Karpas-422 (cell line): Measurements from ENCODE around the gene CACYBP. TPM values are rescaled to one million over a fixed set of nuclear protein-coding genes. Genes with fewer than 3 reads are reported as not detected.

Experiments
- DNase-seq: peaks from one replicate; pipeline ENCODE4 v3.0.0-alpha.2; 2015
- H2AFZ ChIP-seq: fragments of 200-600 bp; sonication (generic); 2 replicates; pipeline ENCODE4 v1.6.1; 2014; ENCODE audit warnings: antibody characterized with exemption, low read length, mixed read lengths
- H3K27ac ChIP-seq: fragments of 200-600 bp; sonication (generic); 2 replicates; pipeline ENCODE4 v1.5.1; 2014; ENCODE audit warnings: mild to moderate bottlenecking, low read length, moderate library complexity
- H3K27me3 ChIP-seq: fragments of 200-600 bp; sonication (generic); 2 replicates; pipeline ENCODE4 v1.6.1; 2014; ENCODE audit warnings: low read length, mixed read lengths
- H3K36me3 ChIP-seq: fragments of 200-600 bp; sonication (generic); 2 replicates; pipeline ENCODE4 v1.6.1; 2014; ENCODE audit warnings: low read length, mixed read lengths; ENCODE audit not compliant: insufficient read depth
- H3K4me1 ChIP-seq: fragments of 200-600 bp; sonication (generic); 2 replicates; pipeline ENCODE4 v1.6.1; 2014; ENCODE audit warnings: mild to moderate bottlenecking, low read length, mixed read lengths
- H3K4me2 ChIP-seq: fragments of 200-600 bp; sonication (generic); 2 replicates; pipeline ENCODE4 v1.6.1; 2014; ENCODE audit warnings: low read length, low read depth, mild to moderate bottlenecking; ENCODE audit not compliant: poor library complexity, severe bottlenecking
- H3K4me3 ChIP-seq: fragments of 200-600 bp; sonication (generic); 2 replicates; pipeline ENCODE4 v1.5.1; 2014; ENCODE audit warnings: mild to moderate bottlenecking, antibody characterized with exemption, low read length, mixed read lengths
- H3K79me2 ChIP-seq: fragments of 200-600 bp; sonication (generic); 2 replicates; pipeline ENCODE4 v1.6.1; 2014; ENCODE audit warnings: mild to moderate bottlenecking, low read length, mixed read lengths
- H3K9ac ChIP-seq: fragments of 200-600 bp; sonication (generic); 2 replicates; pipeline ENCODE4 v1.6.0; 2014; ENCODE audit warnings: low read length
- H3K9me2 ChIP-seq: fragments of 200-600 bp; sonication (generic), shearing (Covaris generic); replicated peaks from 2 replicates; pipeline ENCODE4 v1.6.0; 2014; ENCODE audit warnings: mild to moderate bottlenecking, low read length, moderate library complexity; ENCODE audit not compliant: insufficient read depth
- H3K9me3 ChIP-seq: fragments of 300-700, 200-600 bp; sonication (generic); 2 replicates; pipeline ENCODE4 v1.6.1; 2014; ENCODE audit warnings: low read length, mixed read lengths
- H4K20me1 ChIP-seq: fragments of 200-600 bp; sonication (generic); 2 replicates; pipeline ENCODE4 v1.6.1; 2014; ENCODE audit warnings: mild to moderate bottlenecking, antibody characterized with exemption, low read length, low read depth; ENCODE audit not compliant: insufficient read depth
- total RNA-seq: library from RNA; depleted of rRNA; stranded (reverse); fragments of >200 nt; shearing (Covaris generic); gene quantifications from 2 replicates; pipeline ENCODE4 v1.2.3, GENCODE V29; 2014; ENCODE audit warnings: low replicate concordance; rRNA removed

The CACYBP gene
- total RNA-seq = 93.4 and 188 TPM in 2 replicates

DNA sequence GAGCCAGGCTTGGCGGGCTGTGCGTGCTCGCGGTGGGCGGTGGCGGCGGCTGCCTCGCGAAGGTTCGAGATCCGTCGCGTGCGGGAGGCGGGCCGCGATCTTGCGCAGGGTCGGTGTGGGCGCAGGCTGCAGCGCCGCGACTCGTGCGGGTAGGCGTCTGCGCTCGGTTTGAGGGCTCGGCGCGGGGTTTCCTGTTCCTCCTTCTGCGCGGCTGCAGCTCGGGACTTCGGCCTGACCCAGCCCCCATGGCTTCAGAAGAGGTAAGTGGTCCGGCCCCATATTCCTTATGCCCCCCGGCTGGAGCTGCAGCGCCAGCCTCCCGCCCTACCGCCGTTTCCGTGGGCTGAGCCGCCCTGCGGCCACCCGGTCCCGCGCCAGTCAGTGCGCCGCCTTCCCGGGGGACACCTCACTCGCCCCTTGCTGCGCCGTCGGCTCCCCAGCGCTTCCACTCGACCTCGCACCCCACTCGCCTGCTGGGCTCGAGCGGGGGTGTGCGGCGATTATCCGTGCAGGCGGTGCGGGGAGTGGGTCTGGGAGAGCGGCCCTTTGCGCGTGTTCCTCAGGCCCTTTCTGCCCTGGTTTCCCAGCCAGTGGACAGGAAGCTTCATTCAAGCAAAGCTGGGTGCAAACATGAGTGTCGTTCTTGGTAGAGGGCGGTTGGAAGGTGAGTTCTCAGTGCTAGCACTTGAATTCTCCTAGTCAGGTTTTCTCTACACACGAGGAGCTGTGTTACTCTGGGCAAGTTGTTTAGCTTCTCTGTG, at the start of gene CACYBP:
Gene CACYBP, plus strand, starts transcription at position 12 of the 761 bp plus-strand sequence. Its CDS starts 234 bp downstream, at position 246.
- H3K9me3 ChIP-seq = no peaks in the 10 kb centered on the region
- H4K20me1 ChIP-seq = peaks cover 24% of the 10 kb centered on the region
- H3K27ac ChIP-seq = peak within 1 kb of the TSS; percentile 90
- H3K36me3 ChIP-seq = no peaks in the 10 kb centered on the region; the same call in 1 of the 2 replicates
- H3K79me2 ChIP-seq = peaks cover 57% of the 10 kb centered on the region
- peaks cover 43% of the 10 kb centered on the region for H3K4me1 ChIP-seq
- H3K4me3 ChIP-seq = peak within 1 kb of the TSS; percentile 96
- peak within 1 kb of the TSS; percentile 92 for H3K4me2 ChIP-seq
- no peaks in the 10 kb centered on the region for H3K27me3 ChIP-seq
- H3K9ac ChIP-seq = peak within 1 kb of the TSS; percentile 94
- no peak for DNase-seq
- H2AFZ ChIP-seq = peak within 1 kb of the TSS; percentile 68; the same call in 1 of the 2 replicates
- H3K9me2 ChIP-seq = no peaks in the 10 kb centered on the region

DNA sequence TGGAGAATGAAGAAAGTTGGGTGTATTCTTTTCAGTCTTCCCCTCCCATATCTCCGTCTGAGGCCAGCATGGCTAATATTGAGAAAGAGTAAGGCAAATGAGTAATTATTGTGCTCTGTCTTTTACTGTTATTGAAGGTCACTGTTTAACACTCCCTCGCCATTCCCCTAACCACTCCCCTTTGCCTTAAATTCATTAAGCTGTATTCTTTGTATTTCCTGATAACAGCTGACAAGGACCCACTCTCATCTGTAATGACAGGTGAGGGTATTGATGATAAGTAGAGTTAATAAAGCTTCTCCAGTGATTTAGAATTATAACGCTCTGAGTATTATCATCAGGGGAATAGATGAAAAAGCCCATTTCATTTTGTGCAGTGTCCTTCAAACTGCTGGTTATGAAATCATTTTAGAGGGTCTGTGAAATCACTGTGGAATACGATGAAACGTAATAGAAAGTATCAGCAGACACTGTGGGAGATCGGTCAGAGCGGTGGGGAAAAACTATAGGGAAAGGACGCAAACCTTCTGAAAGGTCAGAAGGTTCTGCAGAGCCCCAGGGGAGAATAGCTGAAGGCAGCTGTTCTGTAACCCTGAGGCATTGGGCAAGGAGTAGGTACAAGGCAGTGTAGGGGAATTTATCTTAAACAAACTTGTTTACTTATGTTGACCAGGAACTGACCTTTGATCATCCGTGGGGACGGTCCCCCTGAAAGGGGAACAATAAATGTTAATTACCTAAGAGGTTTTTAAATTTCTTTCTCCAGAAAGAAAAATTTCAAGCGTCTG, 46.3 kb upstream of the CACYBP start:
- Histone ChIP-seq H3K27ac (peak overlapping the region; percentile 90), H3K4me1 (peaks cover 58% of the 10 kb centered on the region), H2AFZ (peak overlapping the region; percentile 93), H4K20me1 (no peaks in the 10 kb centered on the region), H3K9ac (peak overlapping the region; percentile 54), H3K4me3 (peak overlapping the region; percentile 58), H3K27me3 (no peaks in the 10 kb centered on the region), H3K9me3 (no peaks in the 10 kb centered on the region), H3K36me3 (no peaks in the 10 kb centered on the region), H3K9me2 (no peaks in the 10 kb centered on the region), H3K79me2 (no peaks in the 10 kb centered on the region), H3K4me2 (peak overlapping the region; percentile 93)
- DNase-seq = peak; percentile 47

DNA sequence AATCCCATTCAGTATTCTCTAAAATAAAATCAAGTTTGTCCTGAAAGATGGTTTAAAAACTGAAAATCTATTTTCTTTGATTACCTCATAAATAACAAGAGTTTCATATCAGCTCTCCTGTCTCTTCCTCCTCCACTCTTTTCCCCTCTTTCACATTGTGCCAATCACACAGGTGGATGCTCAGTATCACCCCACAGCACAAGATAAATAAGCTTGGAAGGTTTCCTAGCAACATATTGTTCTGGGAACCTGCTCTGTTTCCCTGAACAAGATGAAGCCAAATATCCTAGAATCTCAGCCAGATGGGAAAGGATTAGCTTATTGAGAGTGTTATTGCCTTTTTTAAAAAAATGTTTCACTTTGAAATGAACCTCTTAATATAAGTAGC, 45.7 kb upstream of the CACYBP start:
- H3K4me2 ChIP-seq = peak overlapping the region; percentile 93
- peak overlapping the region; percentile 90 for H3K27ac ChIP-seq
- no peak for DNase-seq
- H3K9me3 ChIP-seq = no peaks in the 10 kb centered on the region
- H3K79me2 ChIP-seq = no peaks in the 10 kb centered on the region
- 0 out of 2 replicates have a peak overlapping the region, but pooled peaks have one; percentile 93 for H2AFZ ChIP-seq
- no peaks in the 10 kb centered on the region for H3K36me3 ChIP-seq
- no peaks in the 10 kb centered on the region for H4K20me1 ChIP-seq
- no peaks in the 10 kb centered on the region for H3K27me3 ChIP-seq
- no peaks in the 10 kb centered on the region for H3K9me2 ChIP-seq
- H3K4me3 ChIP-seq = peak overlapping the region; percentile 58
- H3K4me1 ChIP-seq = peaks cover 56% of the 10 kb centered on the region
- H3K9ac ChIP-seq = peak overlapping the region; percentile 54

DNA sequence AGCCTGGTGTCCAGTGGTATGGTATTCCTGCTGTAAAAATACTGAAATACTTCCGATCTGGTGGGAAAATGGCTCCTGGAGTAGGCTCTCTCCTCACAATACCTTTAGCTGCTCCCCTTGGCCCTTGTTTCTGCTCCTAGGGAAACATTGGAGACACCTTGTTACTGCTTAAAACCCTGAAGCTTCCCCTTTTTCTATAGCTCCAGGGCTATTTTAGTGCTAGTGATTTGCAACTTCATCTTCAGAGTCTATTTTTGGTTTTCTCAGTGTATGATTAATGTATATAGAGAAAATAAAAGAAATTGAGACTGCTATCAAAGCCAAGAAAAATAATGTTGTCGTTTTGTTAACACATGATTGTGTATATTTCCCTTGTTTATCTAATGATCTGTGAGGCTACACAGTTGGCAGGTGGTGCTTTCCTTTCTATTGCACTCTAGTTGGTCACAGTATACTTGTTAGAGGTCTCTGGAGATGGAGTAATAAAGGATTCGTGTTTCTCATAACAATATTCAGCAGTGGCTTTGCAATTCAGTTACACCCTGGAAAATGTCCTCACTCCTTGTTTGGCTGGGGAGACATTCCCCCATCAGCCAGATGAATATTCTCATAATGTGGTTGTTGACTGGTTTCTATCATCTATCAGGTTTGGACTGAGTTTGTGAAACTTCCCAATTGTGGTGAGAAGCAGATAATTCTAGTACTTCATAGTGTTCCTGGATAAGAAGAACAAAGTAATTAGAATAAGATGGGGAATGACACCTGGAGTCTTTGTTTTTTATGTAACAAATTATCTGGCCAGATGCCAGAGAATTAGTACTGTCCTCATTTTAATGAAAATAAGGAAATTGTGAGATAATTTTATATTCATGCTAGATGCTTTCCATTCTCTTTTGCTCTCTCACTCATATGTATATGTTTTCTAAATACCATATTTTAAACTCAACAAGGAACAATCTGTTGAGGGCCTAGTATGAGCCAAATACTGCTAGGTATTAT, 44.8 kb upstream of the CACYBP start:
- H3K4me3 ChIP-seq = peak overlapping the region; percentile 58
- H3K9me3 ChIP-seq = no peaks in the 10 kb centered on the region
- peak overlapping the region; percentile 90 for H3K27ac ChIP-seq
- H3K36me3 ChIP-seq = no peaks in the 10 kb centered on the region
- peak overlapping the region; percentile 54 for H3K9ac ChIP-seq
- H3K79me2 ChIP-seq = no peaks in the 10 kb centered on the region
- peak overlapping the region; percentile 93 for H3K4me2 ChIP-seq
- no peaks in the 10 kb centered on the region for H4K20me1 ChIP-seq
- DNase-seq = peak; percentile 79
- H3K27me3 ChIP-seq = no peaks in the 10 kb centered on the region
- H3K9me2 ChIP-seq = no peaks in the 10 kb centered on the region
- 0 out of 2 replicates have a peak overlapping the region, but pooled peaks have one; percentile 1 for H2AFZ ChIP-seq
- H3K4me1 ChIP-seq = peaks cover 55% of the 10 kb centered on the region

- Histone ChIP-seq H3K36me3 (no peaks in the 10 kb centered on the region), H3K79me2 (no peaks in the 10 kb centered on the region), H3K9me3 (no peaks in the 10 kb centered on the region), H3K9ac (no peak overlapping the region), H3K4me1 (peaks cover 55% of the 10 kb centered on the region), H2AFZ (no peak overlapping the region), H4K20me1 (no peaks in the 10 kb centered on the region), H3K4me2 (no peak overlapping the region), H3K27ac (peak overlapping the region; percentile 90; the same call in 1 of the 2 replicates), H3K27me3 (no peaks in the 10 kb centered on the region), H3K9me2 (no peaks in the 10 kb centered on the region), H3K4me3 (no peak overlapping the region)
- no peak for DNase-seq
Measured at GRCh38 chr1:174956086-174956485, 43.7 kb upstream of the CACYBP start.

GRCh38 chr1:174956976-174957375, 42.8 kb upstream of the CACYBP start:
- H3K9me2 ChIP-seq = no peaks in the 10 kb centered on the region

GRCh38 chr1:174957829-174958228, 41.9 kb upstream of the CACYBP start:
- H4K20me1 ChIP-seq = no peaks in the 10 kb centered on the region
- H3K36me3 ChIP-seq = no peaks in the 10 kb centered on the region
- H3K4me1 ChIP-seq = peaks cover 51% of the 10 kb centered on the region
- H3K27me3 ChIP-seq = no peaks in the 10 kb centered on the region
- peak overlapping the region; percentile 38 for H3K4me2 ChIP-seq
- no peaks in the 10 kb centered on the region for H3K9me3 ChIP-seq
- no peak overlapping the region for H3K4me3 ChIP-seq
- no peak overlapping the region for H2AFZ ChIP-seq
- no peaks in the 10 kb centered on the region for H3K9me2 ChIP-seq
- no peak for DNase-seq
- no peak overlapping the region for H3K27ac ChIP-seq
- H3K79me2 ChIP-seq = no peaks in the 10 kb centered on the region
- H3K9ac ChIP-seq = no peak overlapping the region

More at GRCh38 chr1:174956976-174957375, 42.8 kb upstream of the CACYBP start:
- Histone ChIP-seq H3K4me3 (no peak overlapping the region), H3K9me3 (no peaks in the 10 kb centered on the region), H3K4me2 (peak overlapping the region; percentile 38), H3K27me3 (no peaks in the 10 kb centered on the region), H4K20me1 (no peaks in the 10 kb centered on the region), H2AFZ (peak overlapping the region; percentile 20; the same call in 1 of the 2 replicates), H3K4me1 (peaks cover 55% of the 10 kb centered on the region), H3K79me2 (no peaks in the 10 kb centered on the region), H3K27ac (peak overlapping the region; percentile 24; the same call in 1 of the 2 replicates), H3K36me3 (no peaks in the 10 kb centered on the region), H3K9ac (no peak overlapping the region)
- DNase-seq = peak; percentile 60
